ENCODE results near the gene ABAT. TPM values are rescaled to one million over a fixed set of nuclear protein-coding genes. Genes with fewer than 3 reads are reported as not detected.
A peak's percentile ranks its signal among the peaks of the same experiment; 100 is the strongest.

ABAT gene
- total and polyA plus RNA-seq, 9 donors, result 3.8 to 20.3 (median 13.6) TPM

- Histone ChIP-seq H3K27me3 (no peaks in the 10 kb centered on the region), H3K4me1 (ENCODE audit: insufficient read depth) (no peaks in the 10 kb centered on the region), H3K9me3 (no peaks in the 10 kb centered on the region), H3K36me3 (no peaks in the 10 kb centered on the region), H3K27ac (no peak overlapping the region), H3K4me3 (no peak overlapping the region)
- TF ChIP-seq POLR2A (IDR thresholded peaks at IDR 0.05) (no peak), EP300 (IDR thresholded peaks at IDR 0.05) (no peak), CTCF (IDR thresholded peaks at IDR 0.05) (no peak)
- intact Hi-C loops (cut with DNase I), result no loop called here
- WGBS, 3 donors, result 87 to 96% (median 91%) methylated on average over 1 of the region's 1 CpG
- no peak for DNase-seq
These were observed 19.2 kb upstream of the ABAT start for GRCh38 chr16:8655184-8655717.

- Histone ChIP-seq H3K4me3 (no peak overlapping the region), H3K4me1 (ENCODE audit: insufficient read depth) (no peaks in the 10 kb centered on the region), H3K27me3 (no peaks in the 10 kb centered on the region), H3K36me3 (no peaks in the 10 kb centered on the region), H3K9me3 (no peaks in the 10 kb centered on the region), H3K27ac (no peak overlapping the region)
- WGBS, 3 donors, result 51 to 57% (median 55%) methylated on average over 3 of the region's 3 CpGs
- DNase-seq, result no peak
- TF ChIP-seq EP300 (IDR thresholded peaks at IDR 0.05) (no peak), POLR2A (IDR thresholded peaks at IDR 0.05) (no peak), CTCF (IDR thresholded peaks at IDR 0.05) (no peak)
- intact Hi-C loops (cut with DNase I), result no loop called here
These were observed 18.0 kb upstream of the ABAT start for GRCh38 chr16:8656376-8656775.

- H3K9me3 ChIP-seq, result no peaks in the 10 kb centered on the region
- no peak for TF ChIP-seq EP300 (IDR thresholded peaks at IDR 0.05)
- peak; percentile 31 to 53 (median 48) for TF ChIP-seq CTCF (IDR thresholded peaks at IDR 0.05)
- no peak for TF ChIP-seq POLR2A (IDR thresholded peaks at IDR 0.05)
- DNase-seq, result peak; percentile 32 to 78 (median 62)
- no peaks in the 10 kb centered on the region for H3K36me3 ChIP-seq
- WGBS, 3 donors, result 6 to 18% (median 14%) methylated on average over 13 of the region's 13 CpGs
- no peaks in the 10 kb centered on the region for H3K27me3 ChIP-seq
- no peaks in the 10 kb centered on the region for H3K4me1 ChIP-seq (ENCODE audit: insufficient read depth)
- no peak overlapping the region for H3K4me3 ChIP-seq
- H3K27ac ChIP-seq, result no peak overlapping the region
- intact Hi-C loops (cut with DNase I), result loop anchor here (2.0 to 5.0 kb wide), 3 partner anchors 220 to 226 kb away; partner anchors contain the start of gene LITAFD (in 2 of the 4)
These were observed 13.5 kb upstream of the ABAT start for GRCh38 chr16:8660841-8661301.

GRCh38 chr16:8661703-8662102, 12.7 kb upstream of the ABAT start:
- WGBS, 3 donors, result 73 to 77% (median 76%) methylated on average over 5 of the region's 5 CpGs
- H3K4me3 ChIP-seq, result no peak overlapping the region
- intact Hi-C loops (cut with DNase I), result loop anchor here (2.0 to 5.0 kb wide), 3 partner anchors 219 to 226 kb away; partner anchors contain the start of gene LITAFD (in 2 of the 4)
- H3K27me3 ChIP-seq, result no peaks in the 10 kb centered on the region
- H3K9me3 ChIP-seq, result no peaks in the 10 kb centered on the region
- no peak overlapping the region for H3K27ac ChIP-seq
- no peaks in the 10 kb centered on the region for H3K4me1 ChIP-seq (ENCODE audit: insufficient read depth)
- H3K36me3 ChIP-seq, result no peaks in the 10 kb centered on the region
- TF ChIP-seq POLR2A (IDR thresholded peaks at IDR 0.05), result no peak
- no peak for TF ChIP-seq EP300 (IDR thresholded peaks at IDR 0.05)
- no peak for TF ChIP-seq CTCF (IDR thresholded peaks at IDR 0.05)
- DNase-seq, result no peak

Data from ovary (tissue), 9 donors.